Measurements from ENCODE around the gene PITRM1.
"Not testable (repeated sequence)": the region's sequence is repeated elsewhere in the genome, so short reads cannot be mapped to it uniquely, and the experiment has no call there.

PITRM1 gene

GRCh38 chr10:3196482-3196881 lies 23.9 kb upstream of the PITRM1 start:
- H3K4me1 ChIP-seq (ENCODE audit: control insufficient read depth, insufficient read depth, low read length) = peaks cover 22% of the 10 kb centered on the region
- peak overlapping the region; percentile 67 for H3K9ac ChIP-seq (ENCODE audit: low read length)
- no peaks in the 10 kb centered on the region for H3K9me3 ChIP-seq (ENCODE audit: control insufficient read depth, low read length)
- DNase-seq (ENCODE audit: low read depth) = no peak
- H3K36me3 ChIP-seq (ENCODE audit: control insufficient read depth, insufficient read depth, low read length, severe bottlenecking) = no peaks in the 10 kb centered on the region
- no peak overlapping the region for H3K4me3 ChIP-seq (ENCODE audit: low read length)
- peaks cover 15% of the 10 kb centered on the region for H3K27me3 ChIP-seq (replicated peaks; ENCODE audit: control insufficient read depth, insufficient read depth, low read length)

GRCh38 chr10:3195726-3196125 lies 23.1 kb upstream of the PITRM1 start:
- peaks cover 22% of the 10 kb centered on the region for H3K4me1 ChIP-seq (ENCODE audit: control insufficient read depth, insufficient read depth, low read length)

GRCh38 chr10:3195286-3195685 lies 22.7 kb upstream of the PITRM1 start:
- peaks cover 15% of the 10 kb centered on the region for H3K27me3 ChIP-seq (replicated peaks; ENCODE audit: control insufficient read depth, insufficient read depth, low read length)
- DNase-seq (ENCODE audit: low read depth) = no peak
- H3K4me3 ChIP-seq (ENCODE audit: low read length) = no peak overlapping the region
- no peaks in the 10 kb centered on the region for H3K36me3 ChIP-seq (ENCODE audit: control insufficient read depth, insufficient read depth, low read length, severe bottlenecking)
- H3K4me1 ChIP-seq (ENCODE audit: control insufficient read depth, insufficient read depth, low read length) = peaks cover 22% of the 10 kb centered on the region
- H3K9me3 ChIP-seq (ENCODE audit: control insufficient read depth, low read length) = no peaks in the 10 kb centered on the region
- no peak overlapping the region for H3K9ac ChIP-seq (ENCODE audit: low read length)

More at GRCh38 chr10:3195726-3196125, 23.1 kb upstream of the PITRM1 start:
- H3K27me3 ChIP-seq (replicated peaks; ENCODE audit: control insufficient read depth, insufficient read depth, low read length) = peaks cover 15% of the 10 kb centered on the region
- no peak overlapping the region for H3K4me3 ChIP-seq (ENCODE audit: low read length)
- no peaks in the 10 kb centered on the region for H3K9me3 ChIP-seq (ENCODE audit: control insufficient read depth, low read length)
- no peak for DNase-seq (ENCODE audit: low read depth)
- H3K9ac ChIP-seq (ENCODE audit: low read length) = no peak overlapping the region
- H3K36me3 ChIP-seq (ENCODE audit: control insufficient read depth, insufficient read depth, low read length, severe bottlenecking) = no peaks in the 10 kb centered on the region

GRCh38 chr10:3194871-3195270 lies 22.3 kb upstream of the PITRM1 start:
- Histone ChIP-seq H3K36me3 (ENCODE audit: control insufficient read depth, insufficient read depth, low read length, severe bottlenecking) (no peaks in the 10 kb centered on the region), H3K9ac (ENCODE audit: low read length) (no peak overlapping the region), H3K4me3 (ENCODE audit: low read length) (no peak overlapping the region), H3K4me1 (ENCODE audit: control insufficient read depth, insufficient read depth, low read length) (peaks cover 22% of the 10 kb centered on the region), H3K27me3 (replicated peaks; ENCODE audit: control insufficient read depth, insufficient read depth, low read length) (peaks cover 12% of the 10 kb centered on the region), H3K9me3 (ENCODE audit: control insufficient read depth, low read length) (no peaks in the 10 kb centered on the region)
- no peak for DNase-seq (ENCODE audit: low read depth)

GRCh38 chr10:3193751-3194150 lies 21.2 kb upstream of the PITRM1 start:
- H3K9ac ChIP-seq (ENCODE audit: low read length) = peak overlapping the region; percentile 65
- H3K36me3 ChIP-seq (ENCODE audit: control insufficient read depth, insufficient read depth, low read length, severe bottlenecking) = no peaks in the 10 kb centered on the region
- no peaks in the 10 kb centered on the region for H3K9me3 ChIP-seq (ENCODE audit: control insufficient read depth, low read length)
- peaks cover under 1% of the 10 kb centered on the region for H3K27me3 ChIP-seq (replicated peaks; ENCODE audit: control insufficient read depth, insufficient read depth, low read length)
- DNase-seq (ENCODE audit: low read depth) = no peak
- H3K4me3 ChIP-seq (ENCODE audit: low read length) = no peak overlapping the region
- H3K4me1 ChIP-seq (ENCODE audit: control insufficient read depth, insufficient read depth, low read length) = peaks cover 22% of the 10 kb centered on the region

- peak; percentile 92 for DNase-seq (ENCODE audit: low read depth)
- H3K9me3 ChIP-seq (ENCODE audit: control insufficient read depth, low read length) = no peaks in the 10 kb centered on the region
- H3K4me3 ChIP-seq (ENCODE audit: low read length) = peak overlapping the region; percentile 76
Observed at GRCh38 chr10:3192856-3193635, 20.5 kb upstream of the PITRM1 start.

GRCh38 chr10:3190817-3191216 lies 18.2 kb upstream of the PITRM1 start:
- H3K4me3 ChIP-seq (ENCODE audit: low read length) = no peak overlapping the region
- no peaks in the 10 kb centered on the region for H3K36me3 ChIP-seq (ENCODE audit: control insufficient read depth, insufficient read depth, low read length, severe bottlenecking)
- no peaks in the 10 kb centered on the region for H3K27me3 ChIP-seq (replicated peaks; ENCODE audit: control insufficient read depth, insufficient read depth, low read length)
- H3K9ac ChIP-seq (ENCODE audit: low read length) = no peak overlapping the region
- no peaks in the 10 kb centered on the region for H3K9me3 ChIP-seq (ENCODE audit: control insufficient read depth, low read length)
- DNase-seq (ENCODE audit: low read depth) = no peak
- peaks cover 6% of the 10 kb centered on the region for H3K4me1 ChIP-seq (ENCODE audit: control insufficient read depth, insufficient read depth, low read length)

More at GRCh38 chr10:3192856-3193635, 20.5 kb upstream of the PITRM1 start:
- Histone ChIP-seq H3K36me3 (ENCODE audit: control insufficient read depth, insufficient read depth, low read length, severe bottlenecking) (no peaks in the 10 kb centered on the region), H3K27me3 (replicated peaks; ENCODE audit: control insufficient read depth, insufficient read depth, low read length) (no peaks in the 10 kb centered on the region), H3K4me1 (ENCODE audit: control insufficient read depth, insufficient read depth, low read length) (peaks cover 21% of the 10 kb centered on the region), H3K9ac (ENCODE audit: low read length) (peak overlapping the region; percentile 65)

- H3K27me3 ChIP-seq (replicated peaks; ENCODE audit: control insufficient read depth, insufficient read depth, low read length) = peaks cover 16% of the 10 kb centered on the region
- not testable (repeated sequence) for H3K9me3 ChIP-seq (ENCODE audit: control insufficient read depth, low read length); H3K4me3 ChIP-seq (ENCODE audit: low read length); DNase-seq (ENCODE audit: low read depth); H3K9ac ChIP-seq (ENCODE audit: low read length); H3K4me1 ChIP-seq (ENCODE audit: control insufficient read depth, insufficient read depth, low read length); H3K36me3 ChIP-seq (ENCODE audit: control insufficient read depth, insufficient read depth, low read length, severe bottlenecking)
Observed at GRCh38 chr10:3187229-3187628, 14.6 kb upstream of the PITRM1 start.

GRCh38 chr10:3186368-3186767 lies 13.8 kb upstream of the PITRM1 start:
- no peak overlapping the region for H3K4me3 ChIP-seq (ENCODE audit: low read length)
- no peaks in the 10 kb centered on the region for H3K9me3 ChIP-seq (ENCODE audit: control insufficient read depth, low read length)
- H3K9ac ChIP-seq (ENCODE audit: low read length) = no peak overlapping the region
- DNase-seq (ENCODE audit: low read depth) = no peak
- peaks cover 18% of the 10 kb centered on the region for H3K27me3 ChIP-seq (replicated peaks; ENCODE audit: control insufficient read depth, insufficient read depth, low read length)
- no peaks in the 10 kb centered on the region for H3K36me3 ChIP-seq (ENCODE audit: control insufficient read depth, insufficient read depth, low read length, severe bottlenecking)
- no peaks in the 10 kb centered on the region for H3K4me1 ChIP-seq (ENCODE audit: control insufficient read depth, insufficient read depth, low read length)

GRCh38 chr10:3185386-3185785 lies 12.8 kb upstream of the PITRM1 start:
- Histone ChIP-seq H3K36me3 (ENCODE audit: control insufficient read depth, insufficient read depth, low read length, severe bottlenecking) (no peaks in the 10 kb centered on the region), H3K9me3 (ENCODE audit: control insufficient read depth, low read length) (no peaks in the 10 kb centered on the region), H3K9ac (ENCODE audit: low read length) (no peak overlapping the region), H3K4me1 (ENCODE audit: control insufficient read depth, insufficient read depth, low read length) (no peaks in the 10 kb centered on the region), H3K27me3 (replicated peaks; ENCODE audit: control insufficient read depth, insufficient read depth, low read length) (peaks cover 18% of the 10 kb centered on the region), H3K4me3 (ENCODE audit: low read length) (no peak overlapping the region)
- DNase-seq (ENCODE audit: low read depth) = no peak

GRCh38 chr10:3180355-3181025 lies 7.9 kb upstream of the PITRM1 start:
- no peak overlapping the region for H3K9ac ChIP-seq (ENCODE audit: low read length)
- no peaks in the 10 kb centered on the region for H3K4me1 ChIP-seq (ENCODE audit: control insufficient read depth, insufficient read depth, low read length)
- H3K27me3 ChIP-seq (replicated peaks; ENCODE audit: control insufficient read depth, insufficient read depth, low read length) = peaks cover 18% of the 10 kb centered on the region
- no peak overlapping the region for H3K4me3 ChIP-seq (ENCODE audit: low read length)
- no peaks in the 10 kb centered on the region for H3K36me3 ChIP-seq (ENCODE audit: control insufficient read depth, insufficient read depth, low read length, severe bottlenecking)
- DNase-seq (ENCODE audit: low read depth) = no peak
- H3K9me3 ChIP-seq (ENCODE audit: control insufficient read depth, low read length) = peaks cover 4% of the 10 kb centered on the region
